ENCODE data around the gene WWTR1.

GRCh38 chr3:149494759-149495580 is 162.9 kb downstream of the WWTR1 start:
- TF ChIP-seq CTCF (conservative IDR thresholded peaks at IDR 0.05) (no peak), EZH2 (IDR thresholded peaks at IDR 0.05; ENCODE audit: low read depth) (no peak)
